Left lung (tissue), 10 donors: ENCODE results near the gene RASA2. TPM values are rescaled to one million over a fixed set of nuclear protein-coding genes. Genes with fewer than 3 reads are reported as not detected.
A peak's percentile ranks its signal among the peaks of the same experiment; 100 is the strongest.

ENCODE experiments used
- ATAC-seq: fragments of 200-7000 bp; cut with Tn5 transposase; one replicate; pipeline ENCODE4 v1.9.1; 2020; ENCODE audit warnings: moderate library complexity
- DNase-seq, 4 donors: peaks; one replicate each; pipeline ENCODE4 v3.0.0-alpha.2; 2013 to 2020
- H3K27ac ChIP-seq, 2 donors: fragments of 200-600 bp; sonication (generic) in 1 of 2; one replicate each; pipeline versions ENCODE4 v1.5.0 to v1.8.0; 2020 to 2021
- H3K27me3 ChIP-seq, 2 donors: fragments of 200-600 bp; sonication (generic) in 1 of 2; one replicate each; pipeline versions ENCODE4 v1.5.0 to v1.8.0; 2020 to 2021
- H3K36me3 ChIP-seq, 2 donors: fragments of 200-600 bp; sonication (generic) in 1 of 2; one replicate each; pipeline versions ENCODE4 v1.5.0 to v1.8.0; 2020 to 2021
- H3K4me1 ChIP-seq, 2 donors: fragments of 200-600 bp; one replicate each; pipeline ENCODE4 v1.8.0; 2021
- H3K4me3 ChIP-seq, 2 donors: fragments of 200-600 bp; sonication (generic) in 1 of 2; one replicate each; pipeline versions ENCODE4 v1.5.0 to v1.8.0; 2020 to 2021; ENCODE audit warnings: mild to moderate bottlenecking in 1 of 2
- H3K9me3 ChIP-seq, 2 donors: fragments of 200-600 bp; sonication (generic) in 1 of 2; one replicate each; pipeline versions ENCODE4 v1.5.0 to v1.8.0; 2020 to 2021
- intact Hi-C, 2 donors: fragments of 100-400 bp; cut with DNase I; formaldehyde crosslinking; loops; one replicate each; pipeline versions ENCODE4 v1.11.2 to v1.14.2; 2022
- polyA plus RNA-seq, 6 donors: library from polyadenylated mRNA; unstranded; fragments of 120-200 nt; gene quantifications; one replicate each; pipeline ENCODE4 v1.2.1, GENCODE V29; 2013; ENCODE audit not compliant: insufficient read length in 6 of 6
- total RNA-seq, 2 donors: library from RNA; stranded (reverse); fragmentation: NEBNext Ultra II Directional; extraction: Animal tissue kit (Norgen Biotek cat#: 25700); gene quantifications; one replicate each; pipeline ENCODE4 v1.2.1, GENCODE V29; 2021
- TF ChIP-seq, protein P1 (sequence below), 2 donors: fragments of 200-600 bp; sonication (generic) in 1 of 2; IDR thresholded peaks; one replicate each; pipeline versions ENCODE4 v1.5.0 to v1.8.0; 2021; ENCODE audit warnings: antibody characterized with exemption in 2 of 2
- donor health status: DM: no; HTN: yes; CAD: no.
- donor health status: DM: no; HTN: no; CAD: no.

Gene RASA2
- total and polyA plus RNA-seq, 8 donors: 17.2 to 29.3 (median 25.2) TPM

GRCh38 chr3:141441381-141442364 is 45.2 kb upstream of the RASA2 start:
- Histone ChIP-seq H3K4me1 (peaks cover 10 to 32% of the 10 kb centered on the region in 2 donors), H3K9me3 (no peaks in the 10 kb centered on the region), H3K27me3 (no peaks in the 10 kb centered on the region), H3K27ac (peak overlapping the region; percentile 51 to 76), H3K36me3 (peaks cover 0 to 44% of the 10 kb centered on the region in 2 donors), H3K4me3 (no peak overlapping the region)
- TF ChIP-seq, protein P1, sequence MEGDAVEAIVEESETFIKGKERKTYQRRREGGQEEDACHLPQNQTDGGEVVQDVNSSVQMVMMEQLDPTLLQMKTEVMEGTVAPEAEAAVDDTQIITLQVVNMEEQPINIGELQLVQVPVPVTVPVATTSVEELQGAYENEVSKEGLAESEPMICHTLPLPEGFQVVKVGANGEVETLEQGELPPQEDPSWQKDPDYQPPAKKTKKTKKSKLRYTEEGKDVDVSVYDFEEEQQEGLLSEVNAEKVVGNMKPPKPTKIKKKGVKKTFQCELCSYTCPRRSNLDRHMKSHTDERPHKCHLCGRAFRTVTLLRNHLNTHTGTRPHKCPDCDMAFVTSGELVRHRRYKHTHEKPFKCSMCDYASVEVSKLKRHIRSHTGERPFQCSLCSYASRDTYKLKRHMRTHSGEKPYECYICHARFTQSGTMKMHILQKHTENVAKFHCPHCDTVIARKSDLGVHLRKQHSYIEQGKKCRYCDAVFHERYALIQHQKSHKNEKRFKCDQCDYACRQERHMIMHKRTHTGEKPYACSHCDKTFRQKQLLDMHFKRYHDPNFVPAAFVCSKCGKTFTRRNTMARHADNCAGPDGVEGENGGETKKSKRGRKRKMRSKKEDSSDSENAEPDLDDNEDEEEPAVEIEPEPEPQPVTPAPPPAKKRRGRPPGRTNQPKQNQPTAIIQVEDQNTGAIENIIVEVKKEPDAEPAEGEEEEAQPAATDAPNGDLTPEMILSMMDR (IDR thresholded peaks at IDR 0.05): peak; percentile 82 to 87
- intact Hi-C loops: no loop called here
- ATAC-seq: peak; percentile 94
- DNase-seq: peak in 3 of 4 donors; percentile 49 to 91 (median 79)

- intact Hi-C loops: no loop called here
- Histone ChIP-seq H3K4me3 (no peak overlapping the region), H3K36me3 (peaks cover 0 to 45% of the 10 kb centered on the region in 2 donors), H3K27me3 (no peaks in the 10 kb centered on the region), H3K9me3 (no peaks in the 10 kb centered on the region), H3K4me1 (peaks cover 10 to 32% of the 10 kb centered on the region in 2 donors), H3K27ac (peak overlapping the region; percentile 51 to 76)
- DNase-seq (peak in 2 of 4 donors; percentile 50 to 78), ATAC-seq (peak; percentile 74)
- TF ChIP-seq, protein P1 (IDR thresholded peaks at IDR 0.05): no peak
Measured at GRCh38 chr3:141442446-141442845, 44.4 kb upstream of the RASA2 start.

- ATAC-seq (no peak), DNase-seq (no peak)
- no peaks in the 10 kb centered on the region for H3K9me3 ChIP-seq
- peaks cover 0 to 47% of the 10 kb centered on the region in 2 donors for H3K36me3 ChIP-seq
- no peak overlapping the region for H3K4me3 ChIP-seq
- H3K27ac ChIP-seq: peak overlapping the region; percentile 51 to 76
- intact Hi-C loops: no loop called here
- peaks cover 10 to 32% of the 10 kb centered on the region in 2 donors for H3K4me1 ChIP-seq
- TF ChIP-seq, protein P1 (IDR thresholded peaks at IDR 0.05): no peak
- no peaks in the 10 kb centered on the region for H3K27me3 ChIP-seq
Measured at GRCh38 chr3:141442914-141443313, 43.9 kb upstream of the RASA2 start.

DNA sequence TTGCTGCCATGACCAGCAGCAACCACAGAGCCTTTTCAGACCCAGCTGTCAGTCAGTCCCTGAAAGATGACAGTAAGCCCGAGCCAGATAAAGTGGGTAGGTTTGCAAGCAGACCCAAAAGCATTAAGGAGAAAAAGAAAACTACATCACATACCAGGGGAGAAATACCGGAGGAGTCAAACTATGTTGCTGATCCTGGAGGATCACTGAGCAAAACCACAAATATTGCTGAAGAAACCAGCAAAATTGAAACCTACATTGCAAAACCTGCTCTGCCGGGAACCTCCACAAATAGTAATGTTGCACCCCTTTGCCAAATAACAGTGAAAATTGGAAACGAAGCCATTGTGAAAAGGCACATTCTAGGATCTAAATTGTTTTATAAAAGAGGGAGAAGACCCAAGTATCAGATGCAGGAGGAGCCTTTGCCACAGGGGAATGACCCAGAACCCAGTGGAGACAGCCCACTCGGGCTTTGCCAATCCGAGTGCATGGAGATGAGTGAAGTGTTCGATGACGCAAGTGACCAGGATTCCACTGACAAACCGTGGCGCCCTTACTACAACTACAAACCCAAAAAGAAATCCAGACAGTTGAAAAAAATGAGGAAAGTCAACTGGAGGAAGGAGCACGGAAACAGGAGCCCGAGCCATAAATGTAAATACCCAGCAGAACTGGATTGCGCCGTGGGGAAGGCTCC is 42.1 kb upstream of the RASA2 start:
- Histone ChIP-seq H3K36me3 (peaks cover 0 to 41% of the 10 kb centered on the region in 2 donors), H3K9me3 (no peaks in the 10 kb centered on the region), H3K27me3 (no peaks in the 10 kb centered on the region), H3K4me1 (peaks cover 10 to 28% of the 10 kb centered on the region in 2 donors), H3K27ac (peak overlapping the region in 1 of 2 donors; percentile 19), H3K4me3 (no peak overlapping the region)
- intact Hi-C loops: no loop called here
- TF ChIP-seq, protein P1 (IDR thresholded peaks at IDR 0.05): no peak
- ATAC-seq: no peak
- no peak for DNase-seq

- Histone ChIP-seq H3K4me1 (peaks cover 10 to 27% of the 10 kb centered on the region in 2 donors), H3K27me3 (no peaks in the 10 kb centered on the region), H3K27ac (no peak overlapping the region), H3K4me3 (no peak overlapping the region), H3K9me3 (no peaks in the 10 kb centered on the region), H3K36me3 (peaks cover 0 to 41% of the 10 kb centered on the region in 2 donors)
- DNase-seq (no peak), ATAC-seq (no peak)
- intact Hi-C loops: no loop called here
- TF ChIP-seq, protein P1 (IDR thresholded peaks at IDR 0.05): no peak
Measured at GRCh38 chr3:141445990-141446389, 40.8 kb upstream of the RASA2 start.
